Esophagus squamous epithelium (tissue), 4 donors: ENCODE measurements around the gene CYP4F22.

Source experiments
- CTCF ChIP-seq, 6 experiments: fragments of 450-650 bp in 4 of 6; fragments of 200-600 bp in 2 of 6; sonication (generic) in 2 of 6; IDR thresholded peaks; one replicate each; pipeline ENCODE4 v1.5.1; 2016 to 2019; ENCODE audit warnings: antibody characterized with exemption in 6 of 6, mild to moderate bottlenecking in 4 of 6, moderate library complexity in 4 of 6
- POLR2A ChIP-seq, 4 donors: fragments of 450-650 bp; IDR thresholded peaks; one replicate each; pipeline ENCODE4 v1.6.1; 2017; ENCODE audit warnings: antibody characterized with exemption in 4 of 4, mild to moderate bottlenecking in 4 of 4, moderate library complexity in 3 of 4

GRCh38 chr19:15507068-15508034, 974 bp upstream of the CYP4F22 start:
- TF ChIP-seq CTCF (IDR thresholded peaks at IDR 0.05) (no peak), POLR2A (IDR thresholded peaks at IDR 0.05) (no peak)
